IPS DF 6.9 (cell line): ENCODE results near the gene SULT1B1.

Experiments
- DNase-seq: peaks from one replicate; pipeline ENCODE4 v3.0.0-alpha.2; 2013; ENCODE audit warnings: low read depth, low spot score
- H3K27ac ChIP-seq: one replicate; pipeline ENCODE4 v1.5.1; 2013; ENCODE audit warnings: low read length, control low read depth
- H3K27me3 ChIP-seq: 2 replicates; pipeline ENCODE4 v1.6.1; 2013; ENCODE audit warnings: mild to moderate bottlenecking, low read length; ENCODE audit not compliant: control insufficient read depth, insufficient read depth
- H3K36me3 ChIP-seq: 2 replicates; pipeline ENCODE4 v1.6.1; 2013; ENCODE audit warnings: low read length; ENCODE audit not compliant: control insufficient read depth, insufficient read depth
- H3K4me1 ChIP-seq: 2 replicates; pipeline ENCODE4 v1.6.1; 2013; ENCODE audit warnings: low read length; ENCODE audit not compliant: control insufficient read depth, insufficient read depth
- H3K4me3 ChIP-seq: 2 replicates; pipeline ENCODE4 v1.5.1; 2013; ENCODE audit warnings: mild to moderate bottlenecking, low read length
- H3K9me3 ChIP-seq: 2 replicates; pipeline ENCODE4 v1.6.1; 2013; ENCODE audit warnings: low read length, inconsistent platforms; ENCODE audit not compliant: control insufficient read depth, insufficient read depth
- WGBS: extraction: QIAGEN DNeasy Blood & Tissue Kit; methylation state at CpG from one replicate; pipeline ENCODE4 v1.1.7; 2013; ENCODE audit warnings: mixed read lengths, missing lambda C conversion rate; ENCODE audit not compliant: insufficient read length, insufficient coverage; 5-methylcytosine and 5-hydroxymethylcytosine counted together

The SULT1B1 gene

GRCh38 chr4:69760455-69760854 is at the start of gene SULT1B1:
TSS of gene SULT1B1 (minus strand) at chr4:69760620. CDS start at chr4:69755217, 5,403 bp downstream.
- DNase-seq: no peak
- Histone ChIP-seq H3K27ac (no peak within 1 kb of the TSS), H3K4me3 (no peak within 1 kb of the TSS), H3K27me3 (no peaks in the 10 kb centered on the region), H3K9me3 (no peaks in the 10 kb centered on the region), H3K36me3 (no peaks in the 10 kb centered on the region), H3K4me1 (no peaks in the 10 kb centered on the region)
- no CpG with 5 or more reads among the region's 2 CpGs for WGBS

- H3K4me1 ChIP-seq: no peaks in the 10 kb centered on the region
- H3K27ac ChIP-seq: no peak overlapping the region
- no peak overlapping the region for H3K4me3 ChIP-seq
- DNase-seq: no peak
- no CpG with 5 or more reads among the region's 1 CpG for WGBS
- no peaks in the 10 kb centered on the region for H3K27me3 ChIP-seq
- H3K9me3 ChIP-seq: no peaks in the 10 kb centered on the region
- no peaks in the 10 kb centered on the region for H3K36me3 ChIP-seq
Observed at GRCh38 chr4:69800599-69800998, 40.2 kb upstream of the SULT1B1 start.

- no CpG with 5 or more reads among the region's 3 CpGs for WGBS
- Histone ChIP-seq H3K4me3 (no peak overlapping the region), H3K9me3 (no peaks in the 10 kb centered on the region), H3K27ac (no peak overlapping the region), H3K36me3 (no peaks in the 10 kb centered on the region), H3K27me3 (no peaks in the 10 kb centered on the region), H3K4me1 (no peaks in the 10 kb centered on the region)
- DNase-seq: no peak
Observed at GRCh38 chr4:69799337-69799736, 38.9 kb upstream of the SULT1B1 start.

- H3K27ac ChIP-seq: no peak overlapping the region
- no peaks in the 10 kb centered on the region for H3K27me3 ChIP-seq
- no peak for DNase-seq
- no peaks in the 10 kb centered on the region for H3K9me3 ChIP-seq
- no peaks in the 10 kb centered on the region for H3K4me1 ChIP-seq
- no peaks in the 10 kb centered on the region for H3K36me3 ChIP-seq
- H3K4me3 ChIP-seq: no peak overlapping the region
Observed at GRCh38 chr4:69793732-69794131, 33.3 kb upstream of the SULT1B1 start.

- H3K27ac ChIP-seq: no peak overlapping the region
- H3K36me3 ChIP-seq: no peaks in the 10 kb centered on the region
- H3K4me1 ChIP-seq: no peaks in the 10 kb centered on the region
- H3K27me3 ChIP-seq: no peaks in the 10 kb centered on the region
- no peak overlapping the region for H3K4me3 ChIP-seq
- no peaks in the 10 kb centered on the region for H3K9me3 ChIP-seq
- no peak for DNase-seq
Observed at GRCh38 chr4:69787879-69788278, 27.5 kb upstream of the SULT1B1 start.

GRCh38 chr4:69786547-69786946 is 26.1 kb upstream of the SULT1B1 start:
- no peaks in the 10 kb centered on the region for H3K4me1 ChIP-seq
- no CpG with 5 or more reads among the region's 1 CpG for WGBS
- H3K36me3 ChIP-seq: no peaks in the 10 kb centered on the region

GRCh38 chr4:69785211-69785831 is 24.9 kb upstream of the SULT1B1 start:
- DNase-seq: no peak
- Histone ChIP-seq H3K4me3 (no peak overlapping the region), H3K27ac (no peak overlapping the region), H3K36me3 (no peaks in the 10 kb centered on the region), H3K27me3 (no peaks in the 10 kb centered on the region), H3K4me1 (no peaks in the 10 kb centered on the region), H3K9me3 (no peaks in the 10 kb centered on the region)
- no CpG with 5 or more reads among the region's 1 CpG for WGBS

More at GRCh38 chr4:69786547-69786946, 26.1 kb upstream of the SULT1B1 start:
- no peaks in the 10 kb centered on the region for H3K27me3 ChIP-seq
- no peaks in the 10 kb centered on the region for H3K9me3 ChIP-seq
- DNase-seq: no peak
- H3K4me3 ChIP-seq: no peak overlapping the region
- H3K27ac ChIP-seq: no peak overlapping the region

GRCh38 chr4:69782651-69783310 is 22.4 kb upstream of the SULT1B1 start:
- no peak for DNase-seq
- H3K36me3 ChIP-seq: no peaks in the 10 kb centered on the region
- H3K9me3 ChIP-seq: no peaks in the 10 kb centered on the region
- H3K4me1 ChIP-seq: no peaks in the 10 kb centered on the region
- WGBS: no CpG with 5 or more reads among the region's 15 CpGs
- no peaks in the 10 kb centered on the region for H3K27me3 ChIP-seq
- no peak overlapping the region for H3K27ac ChIP-seq
- no peak overlapping the region for H3K4me3 ChIP-seq

GRCh38 chr4:69781458-69782418 is 21.3 kb upstream of the SULT1B1 start:
- H3K27ac ChIP-seq: no peak overlapping the region
- no peaks in the 10 kb centered on the region for H3K36me3 ChIP-seq
- DNase-seq: no peak
- H3K4me3 ChIP-seq: no peak overlapping the region
- no peaks in the 10 kb centered on the region for H3K27me3 ChIP-seq
- H3K4me1 ChIP-seq: no peaks in the 10 kb centered on the region
- WGBS: no CpG with 5 or more reads among the region's 19 CpGs
- no peaks in the 10 kb centered on the region for H3K9me3 ChIP-seq

- WGBS: no CpG with 5 or more reads among the region's 1 CpG
- H3K4me1 ChIP-seq: no peaks in the 10 kb centered on the region
- no peaks in the 10 kb centered on the region for H3K27me3 ChIP-seq
Observed at GRCh38 chr4:69780141-69780540, 19.7 kb upstream of the SULT1B1 start.

More at GRCh38 chr4:69780141-69780540, 19.7 kb upstream of the SULT1B1 start:
- H3K27ac ChIP-seq: no peak overlapping the region
- no peak overlapping the region for H3K4me3 ChIP-seq
- no peak for DNase-seq
- no peaks in the 10 kb centered on the region for H3K36me3 ChIP-seq
- H3K9me3 ChIP-seq: no peaks in the 10 kb centered on the region
